ENCODE data around the gene LSP1.

The LSP1 gene

DNA sequence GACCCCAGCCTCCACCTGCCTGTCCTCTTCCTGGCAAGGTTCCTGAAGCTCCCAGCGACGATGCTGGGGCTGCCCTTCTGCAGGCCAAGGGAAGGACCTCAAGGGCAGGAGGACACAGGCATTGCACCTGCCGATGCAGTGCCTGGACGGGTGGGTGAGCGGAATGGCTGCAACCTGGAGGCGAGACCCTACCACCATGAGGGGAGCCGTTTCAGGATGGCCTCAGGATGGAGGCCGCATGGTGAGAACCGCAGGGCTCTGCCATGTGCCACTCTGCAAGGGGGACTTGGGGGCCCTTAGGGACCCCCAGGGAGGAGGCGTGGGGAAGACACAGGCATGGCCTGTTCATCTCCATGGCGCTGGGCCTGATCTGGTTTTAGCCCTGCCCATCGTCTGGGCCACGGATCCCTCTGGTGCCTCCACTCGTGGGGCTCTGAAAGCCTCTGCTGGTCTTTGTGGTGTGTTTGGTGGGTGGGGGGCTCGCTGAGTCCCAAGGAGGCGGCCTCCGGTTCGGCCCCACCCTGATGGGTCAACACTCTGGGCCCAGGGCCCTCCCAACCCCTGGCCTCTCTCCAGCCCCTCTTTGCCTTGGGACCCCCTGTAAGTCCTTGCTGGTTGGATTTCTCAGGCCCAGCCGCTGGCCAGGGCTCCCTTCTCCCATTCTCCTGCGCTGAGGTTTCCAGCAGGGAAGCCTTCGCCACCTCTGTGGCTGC lies 1.3 kb upstream of the LSP1 start:
- ATAC-seq = no peak
- TF ChIP-seq ISL1 (CRISPR knock-in tag; IDR thresholded peaks at IDR 0.05) (no peak), TOX (CRISPR knock-in tag; IDR thresholded peaks at IDR 0.05; ENCODE audit: borderline replicate concordance) (no peak), SNAI2 (CRISPR knock-in tag; IDR thresholded peaks at IDR 0.05) (no peak)

GRCh38 chr11:1852271-1852876 lies 510 bp upstream of the LSP1 start:
- no peak for ATAC-seq

DNA sequence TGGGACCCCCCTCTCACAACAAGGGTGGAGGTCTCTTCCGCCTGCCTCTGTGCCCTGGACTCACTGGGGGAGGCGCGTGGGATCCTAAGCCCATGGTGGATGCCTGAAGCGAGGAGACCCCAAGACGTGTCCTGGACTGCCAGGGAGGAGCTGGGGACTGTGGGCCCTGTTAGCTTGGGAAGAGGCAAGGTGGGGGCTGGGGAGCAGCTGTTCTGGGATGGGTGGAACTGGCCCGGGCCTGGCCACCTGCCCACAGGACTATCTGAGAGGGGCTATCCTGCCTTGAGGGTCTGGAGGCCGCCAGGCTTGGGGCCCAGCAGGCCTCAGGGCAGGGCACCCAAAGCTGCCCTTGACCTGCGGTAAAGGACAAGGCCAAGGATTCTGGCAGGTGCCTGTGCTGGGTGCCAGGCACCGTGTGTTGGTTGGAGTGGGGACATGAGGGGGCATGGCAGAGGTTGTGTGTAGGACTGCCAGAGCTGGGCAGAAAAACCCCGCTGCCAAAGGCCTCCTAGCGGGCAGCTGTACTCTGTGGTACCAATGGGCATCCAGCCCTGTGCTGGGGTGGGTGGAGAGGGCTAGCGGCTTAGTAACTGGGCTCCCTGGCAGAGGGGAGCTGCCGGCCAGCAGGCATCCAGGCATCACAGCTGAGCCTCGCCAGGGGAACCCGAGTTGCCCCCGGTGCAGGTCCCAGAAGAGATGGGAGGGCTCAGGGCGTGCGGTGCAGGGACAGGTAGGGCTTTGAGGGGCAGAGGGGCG lies 670 bp downstream of the LSP1 start:
- TF ChIP-seq OSR1 (CRISPR knock-in tag; IDR thresholded peaks at IDR 0.05) (no peak), ZFP3 (CRISPR knock-in tag; IDR thresholded peaks at IDR 0.05) (no peak), ZNF8 (CRISPR knock-in tag; IDR thresholded peaks at IDR 0.05) (no peak), ZNF70 (CRISPR knock-in tag; IDR thresholded peaks at IDR 0.05) (no peak), CSDC2 (CRISPR knock-in tag; IDR thresholded peaks at IDR 0.05) (no peak), ZC3H10 (CRISPR knock-in tag; IDR thresholded peaks at IDR 0.05) (no peak), SNAI2 (CRISPR knock-in tag; IDR thresholded peaks at IDR 0.05) (no peak)
- no peak for ATAC-seq

More at GRCh38 chr11:1852271-1852876, 510 bp upstream of the LSP1 start:
- TF ChIP-seq PPARA (CRISPR knock-in tag; IDR thresholded peaks at IDR 0.05; ENCODE audit: borderline replicate concordance) = no peak
- no peak for TF ChIP-seq ARNTL (CRISPR knock-in tag; IDR thresholded peaks at IDR 0.05; ENCODE audit: borderline replicate concordance, low read depth)
- TF ChIP-seq RARB (CRISPR knock-in tag; IDR thresholded peaks at IDR 0.05) = no peak
- TF ChIP-seq TOX (CRISPR knock-in tag; IDR thresholded peaks at IDR 0.05; ENCODE audit: borderline replicate concordance) = no peak
- TF ChIP-seq ZFP30 (CRISPR knock-in tag; IDR thresholded peaks at IDR 0.05) = no peak
- TF ChIP-seq TCF4 (CRISPR knock-in tag; IDR thresholded peaks at IDR 0.05; ENCODE audit: borderline replicate concordance) = no peak

GRCh38 chr11:1854132-1854948 lies 1.5 kb downstream of the LSP1 start:
- TF ChIP-seq CSRNP3 (CRISPR knock-in tag; IDR thresholded peaks at IDR 0.05) = no peak
- no peak for TF ChIP-seq ZFP30 (CRISPR knock-in tag; IDR thresholded peaks at IDR 0.05)
- no peak for TF ChIP-seq BACH2 (CRISPR knock-in tag; IDR thresholded peaks at IDR 0.05; ENCODE audit: borderline replicate concordance)
- no peak for TF ChIP-seq TSHZ2 (CRISPR knock-in tag; IDR thresholded peaks at IDR 0.05)
- no peak for TF ChIP-seq ZNF565 (CRISPR knock-in tag; conservative IDR thresholded peaks at IDR 0.05; ENCODE audit: low read depth)
- no peak for TF ChIP-seq ESRRG (CRISPR knock-in tag; IDR thresholded peaks at IDR 0.05)
- no peak for TF ChIP-seq GLIS3 (CRISPR knock-in tag; IDR thresholded peaks at IDR 0.05)
- no peak for TF ChIP-seq ZNF8 (CRISPR knock-in tag; IDR thresholded peaks at IDR 0.05)
- TF ChIP-seq, protein P1, sequence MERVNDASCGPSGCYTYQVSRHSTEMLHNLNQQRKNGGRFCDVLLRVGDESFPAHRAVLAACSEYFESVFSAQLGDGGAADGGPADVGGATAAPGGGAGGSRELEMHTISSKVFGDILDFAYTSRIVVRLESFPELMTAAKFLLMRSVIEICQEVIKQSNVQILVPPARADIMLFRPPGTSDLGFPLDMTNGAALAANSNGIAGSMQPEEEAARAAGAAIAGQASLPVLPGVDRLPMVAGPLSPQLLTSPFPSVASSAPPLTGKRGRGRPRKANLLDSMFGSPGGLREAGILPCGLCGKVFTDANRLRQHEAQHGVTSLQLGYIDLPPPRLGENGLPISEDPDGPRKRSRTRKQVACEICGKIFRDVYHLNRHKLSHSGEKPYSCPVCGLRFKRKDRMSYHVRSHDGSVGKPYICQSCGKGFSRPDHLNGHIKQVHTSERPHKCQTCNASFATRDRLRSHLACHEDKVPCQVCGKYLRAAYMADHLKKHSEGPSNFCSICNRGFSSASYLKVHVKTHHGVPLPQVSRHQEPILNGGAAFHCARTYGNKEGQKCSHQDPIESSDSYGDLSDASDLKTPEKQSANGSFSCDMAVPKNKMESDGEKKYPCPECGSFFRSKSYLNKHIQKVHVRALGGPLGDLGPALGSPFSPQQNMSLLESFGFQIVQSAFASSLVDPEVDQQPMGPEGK (CRISPR knock-in tag; IDR thresholded peaks at IDR 0.05; ENCODE audit: borderline replicate concordance) = no peak
- no peak for TF ChIP-seq PPARA (CRISPR knock-in tag; IDR thresholded peaks at IDR 0.05; ENCODE audit: borderline replicate concordance)
- no peak for TF ChIP-seq POU6F1 (CRISPR knock-in tag; IDR thresholded peaks at IDR 0.05; ENCODE audit: borderline replicate concordance, low read depth)
- no peak for TF ChIP-seq CSDC2 (CRISPR knock-in tag; IDR thresholded peaks at IDR 0.05)
- TF ChIP-seq OSR1 (CRISPR knock-in tag; IDR thresholded peaks at IDR 0.05) = no peak
- TF ChIP-seq ZFP3 (CRISPR knock-in tag; IDR thresholded peaks at IDR 0.05) = no peak
- no peak for TF ChIP-seq TOX (CRISPR knock-in tag; IDR thresholded peaks at IDR 0.05; ENCODE audit: borderline replicate concordance)
- no peak for TF ChIP-seq RARB (CRISPR knock-in tag; IDR thresholded peaks at IDR 0.05)
- TF ChIP-seq ISL1 (CRISPR knock-in tag; IDR thresholded peaks at IDR 0.05) = no peak
- TF ChIP-seq ARNTL (CRISPR knock-in tag; IDR thresholded peaks at IDR 0.05; ENCODE audit: borderline replicate concordance, low read depth) = no peak
- ATAC-seq = no peak

All from SK-N-SH treated with all-trans-retinoic acid at 6 μM for 48 hours (cell line).